ENCODE measurements around the gene LHX3.

Gene LHX3

DNA sequence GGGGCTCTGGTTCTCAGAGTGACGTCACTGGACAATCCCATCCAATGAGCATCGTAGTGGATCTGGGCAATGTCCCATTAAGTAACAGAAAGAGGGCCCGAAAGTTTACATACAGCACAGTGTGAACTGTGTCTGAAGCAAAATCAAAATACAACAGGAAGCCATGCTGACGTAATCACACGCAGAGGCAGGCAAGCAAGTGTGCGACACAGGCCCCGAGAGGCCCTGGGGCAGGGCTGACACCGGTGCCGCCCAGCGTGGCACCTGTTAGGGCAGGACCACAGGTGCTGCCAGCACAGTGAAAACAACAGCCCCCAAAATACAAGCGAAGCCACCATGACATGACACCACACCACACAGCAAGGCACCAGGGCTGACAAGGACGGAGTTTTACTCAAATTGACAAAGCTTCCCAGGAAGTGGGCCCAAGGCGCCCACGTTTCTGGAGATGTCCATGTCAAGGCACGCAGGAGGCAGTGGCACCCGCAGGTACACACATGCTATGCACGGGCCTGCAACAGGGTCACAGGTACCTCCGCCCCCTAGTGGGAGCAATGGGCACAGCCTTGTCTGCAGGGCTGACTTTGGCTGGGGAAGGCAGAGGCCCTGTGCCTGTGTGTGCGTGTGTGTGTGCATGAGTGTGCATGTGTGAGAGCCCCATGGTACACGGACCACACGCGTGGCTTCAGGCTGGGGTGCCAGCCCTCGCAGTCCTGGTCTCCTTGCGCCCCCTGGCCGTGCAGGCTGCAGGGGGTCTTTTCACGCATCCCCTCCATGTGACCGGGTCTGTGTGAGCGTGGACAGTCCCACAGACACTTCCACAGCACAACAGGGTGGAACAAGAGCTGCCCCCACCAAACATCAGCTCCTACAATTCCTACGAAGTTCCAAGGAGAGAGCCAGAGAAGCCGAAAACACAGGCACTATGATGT lies 21.1 kb upstream of the LHX3 start:
- DNase-seq = peak; percentile 71

GRCh38 chr9:136225366-136225747 lies 20.4 kb upstream of the LHX3 start:
- DNase-seq = no peak

- DNase-seq = no peak
Observed at GRCh38 chr9:136223871-136224640, 19.1 kb upstream of the LHX3 start.

DNA sequence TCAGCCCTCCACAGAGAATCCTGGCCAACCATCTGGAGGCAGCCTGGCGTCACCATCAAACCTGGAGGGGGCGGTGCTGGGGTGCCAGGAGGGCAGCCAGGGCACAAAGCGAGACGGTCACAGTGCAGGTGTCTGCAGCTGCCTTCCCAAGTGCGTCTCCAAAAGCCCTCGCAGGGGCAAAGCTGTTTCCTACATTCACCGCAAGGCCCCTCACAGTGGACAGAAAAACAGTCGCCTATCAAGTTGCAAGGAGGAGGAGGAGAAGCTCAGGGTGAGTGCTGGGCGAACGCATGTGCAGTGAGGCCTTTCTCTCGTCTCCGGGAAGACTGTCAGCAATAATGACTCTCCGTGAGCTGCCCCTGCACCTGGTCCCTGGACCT lies 18.0 kb upstream of the LHX3 start:
- DNase-seq = no peak

DNA sequence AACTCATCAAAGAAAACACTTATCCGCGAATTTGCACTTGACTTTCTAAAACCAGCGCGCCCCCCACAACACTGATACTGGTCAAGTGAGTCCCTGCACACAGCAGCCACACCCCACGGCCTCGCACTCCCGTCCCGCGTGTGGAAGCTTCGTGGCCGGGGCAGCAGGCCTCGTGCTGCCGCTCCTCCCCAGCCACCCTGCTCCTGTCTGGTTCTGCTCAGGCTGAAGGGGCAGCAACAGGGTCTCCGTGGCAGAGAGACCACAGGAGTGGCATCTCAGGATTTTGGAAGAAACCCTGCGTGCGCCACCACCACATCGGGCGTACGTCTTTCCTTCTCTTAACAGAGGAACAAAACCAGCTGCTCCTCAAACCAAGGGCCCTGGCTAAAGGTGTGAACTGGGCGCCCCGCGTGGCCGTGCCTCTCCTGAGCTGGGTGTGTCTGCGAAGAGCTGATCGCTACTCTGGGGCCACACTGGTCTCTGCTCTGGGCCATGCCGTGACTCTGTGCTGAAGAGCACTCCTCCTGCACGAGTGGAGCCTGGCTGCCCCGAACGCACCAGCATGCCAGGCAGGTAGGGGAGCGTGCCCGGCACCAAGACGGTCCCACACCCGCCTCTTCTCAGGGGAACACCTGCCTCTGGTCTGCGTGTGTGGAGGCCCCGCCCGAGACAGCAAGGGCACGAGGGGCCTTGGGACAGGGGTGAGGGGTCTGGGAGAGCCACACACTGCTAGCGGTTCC lies 17.4 kb upstream of the LHX3 start:
- DNase-seq = no peak

DNA sequence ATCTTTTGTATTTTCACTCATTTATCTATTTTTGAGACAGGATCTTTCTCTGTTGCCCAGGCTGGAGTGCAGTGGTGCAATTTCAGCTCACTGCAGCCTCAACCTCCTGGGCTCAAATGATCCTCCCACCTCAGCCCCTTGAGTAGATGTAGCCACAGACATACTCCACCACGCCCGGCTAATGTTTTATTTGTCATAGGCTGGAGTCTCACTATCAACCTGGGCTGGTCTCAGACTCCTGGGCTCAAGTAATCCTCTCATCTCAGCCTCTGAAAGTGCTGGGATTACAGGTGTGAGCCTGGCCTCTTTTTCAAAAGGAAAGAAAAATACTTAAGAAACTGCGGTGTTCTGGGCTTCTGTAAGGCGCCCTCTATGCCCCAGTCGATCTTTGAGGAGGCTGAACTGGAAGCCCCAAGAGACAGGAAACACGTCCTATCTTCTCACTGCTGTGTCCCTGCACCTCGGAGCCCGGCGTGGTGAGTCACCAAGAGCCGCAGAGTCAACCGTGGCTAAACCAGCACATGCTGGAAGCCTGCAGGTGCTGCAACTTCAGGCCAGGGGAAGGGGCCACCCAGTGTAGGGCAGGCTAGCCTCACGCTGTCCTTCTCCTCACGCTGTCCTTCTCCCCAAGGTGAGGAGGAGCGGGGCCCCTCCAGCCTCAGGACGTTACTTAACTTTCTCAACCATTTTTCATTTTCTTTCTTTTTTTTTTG lies 15.2 kb upstream of the LHX3 start:
- DNase-seq = no peak

DNA sequence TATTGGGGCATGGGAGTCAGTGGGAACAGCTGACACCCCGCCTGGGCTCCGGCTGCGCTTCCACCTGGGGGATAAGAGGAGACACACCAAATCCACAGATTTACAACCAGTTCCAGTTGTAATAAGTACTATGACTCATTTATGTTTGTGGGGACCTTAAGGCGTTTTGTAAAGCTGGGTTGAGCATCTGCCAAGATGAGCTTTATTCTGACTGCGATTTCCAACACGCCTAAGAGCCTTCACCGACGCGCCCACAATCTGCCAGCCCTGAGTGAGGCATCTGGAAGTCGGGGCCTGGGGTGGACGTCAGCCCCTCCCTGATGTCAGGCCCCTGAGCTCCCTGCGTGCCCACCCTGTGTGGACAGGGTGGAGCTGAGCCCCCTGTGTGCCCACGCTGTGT lies 14.3 kb upstream of the LHX3 start:
- DNase-seq = no peak

- DNase-seq = no peak
Observed at GRCh38 chr9:136218673-136219072, 13.7 kb upstream of the LHX3 start.

DNA sequence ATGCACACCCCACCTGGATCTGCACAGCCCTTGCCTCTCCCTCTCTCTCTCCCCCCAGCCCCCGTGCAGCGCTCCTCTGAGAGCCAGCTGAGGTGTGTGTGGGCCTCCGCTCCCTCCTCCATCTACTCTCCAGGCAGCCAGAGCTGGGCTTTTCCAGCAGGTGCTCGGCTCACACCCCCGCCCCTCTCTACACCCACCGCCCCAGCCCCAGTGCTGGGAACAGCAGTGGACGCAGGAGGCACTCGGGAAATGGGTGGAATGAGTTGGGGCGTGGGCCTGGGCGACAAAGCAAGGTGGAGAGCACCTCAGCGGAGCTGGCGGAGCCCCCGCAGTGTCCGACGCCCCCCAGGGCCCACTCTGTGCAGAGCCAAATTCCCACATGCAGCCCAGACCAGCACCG lies 13.3 kb upstream of the LHX3 start:
- DNase-seq = no peak

DNA sequence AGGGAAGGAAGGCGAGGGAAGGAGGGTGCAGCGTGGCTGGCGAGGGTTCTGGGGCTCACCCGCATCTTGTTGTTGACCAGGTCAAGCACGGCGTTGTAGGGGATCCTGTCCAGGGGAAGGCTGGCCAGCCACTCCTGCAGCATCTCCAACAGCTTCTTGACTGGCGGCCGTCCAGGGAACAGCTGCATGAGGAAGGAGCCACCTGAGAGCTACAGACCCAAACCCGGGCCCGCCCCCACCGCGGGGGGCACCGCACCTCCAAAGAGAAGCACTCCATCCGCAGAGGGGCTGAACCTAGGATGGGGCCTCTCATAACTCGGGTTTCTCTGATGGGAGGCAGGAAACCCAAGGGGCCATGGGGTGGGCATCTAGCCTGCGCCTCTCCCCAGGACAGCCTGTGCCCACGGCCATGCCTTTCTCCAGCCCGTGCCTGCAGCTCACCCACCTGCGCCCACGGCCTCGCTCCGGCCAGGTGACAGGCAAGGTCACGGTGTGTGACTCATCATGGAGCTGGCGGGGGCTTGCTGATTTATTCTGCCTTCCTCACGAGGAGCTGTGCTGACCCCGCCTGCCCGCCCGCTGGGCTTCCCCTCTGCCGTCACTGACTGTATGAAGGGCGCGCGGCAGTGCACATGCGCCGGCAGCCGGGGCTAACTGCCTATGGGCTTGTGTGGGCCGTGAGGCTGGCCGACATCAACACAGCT lies 11.8 kb upstream of the LHX3 start:
- no peak for DNase-seq

DNA sequence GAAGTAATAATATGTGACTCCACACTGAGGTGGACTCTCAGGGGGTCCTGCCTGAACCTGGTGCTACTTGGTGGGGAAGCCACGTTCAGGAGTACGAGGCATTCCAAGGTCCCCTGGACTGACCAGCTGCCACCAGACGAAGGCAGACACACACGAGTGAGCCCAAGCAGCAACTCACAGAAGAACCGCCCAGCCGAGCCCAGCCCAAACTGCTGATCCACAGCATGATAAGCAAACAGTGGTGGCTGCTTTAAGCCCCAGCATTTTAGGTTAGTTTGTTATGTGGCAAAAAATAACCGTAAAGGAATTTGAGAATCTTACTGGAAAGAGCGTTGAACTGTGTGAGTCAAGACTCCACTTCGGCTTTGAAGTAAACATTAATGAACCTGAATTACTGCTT lies 8.8 kb upstream of the LHX3 start:
- DNase-seq = no peak

- DNase-seq = no peak
Observed at GRCh38 chr9:136212345-136212950, 7.5 kb upstream of the LHX3 start.

- DNase-seq = no peak
Observed at GRCh38 chr9:136211441-136212344, 6.8 kb upstream of the LHX3 start.

- DNase-seq = no peak
Observed at GRCh38 chr9:136211006-136211405, 6.1 kb upstream of the LHX3 start.

DNA sequence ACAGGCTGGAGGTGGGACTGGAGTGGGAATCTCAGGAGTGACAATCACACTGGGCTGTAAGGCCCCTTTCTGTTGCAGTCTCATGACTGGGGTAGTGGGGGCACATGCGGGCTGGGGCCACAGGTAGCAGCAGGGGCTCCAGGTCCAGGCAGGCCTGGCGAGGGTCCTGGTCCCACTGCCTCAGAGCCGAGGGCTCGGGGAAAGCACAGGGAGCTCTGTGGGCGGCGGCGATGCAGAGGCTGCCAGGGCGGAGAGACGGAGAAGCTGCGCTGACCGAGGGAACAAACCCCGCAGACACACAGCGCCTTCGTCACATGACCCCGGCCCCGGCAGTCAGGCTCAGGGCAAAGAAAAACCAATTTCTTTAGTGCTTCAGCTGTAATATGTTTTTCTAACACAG lies 5.3 kb upstream of the LHX3 start:
- DNase-seq = no peak

DNA sequence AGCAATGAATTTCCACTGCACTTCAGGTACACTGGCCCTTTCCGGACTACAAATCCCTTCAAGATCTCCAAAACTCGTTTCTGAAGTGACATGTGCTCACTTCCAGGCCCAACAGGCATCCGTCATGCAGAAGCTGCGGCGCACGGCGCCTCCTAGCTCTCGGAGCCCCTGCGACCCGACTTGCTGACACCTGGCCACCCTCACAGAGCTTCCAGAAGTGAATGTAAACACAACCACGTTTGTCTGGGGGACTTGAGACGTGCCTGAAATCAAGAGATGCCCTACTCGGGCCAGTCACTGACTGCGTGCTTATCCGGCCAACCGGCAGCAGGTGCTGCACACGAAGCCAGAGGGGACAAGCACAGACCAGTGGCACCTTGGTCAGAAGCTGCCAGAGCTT lies 4.9 kb upstream of the LHX3 start:
- DNase-seq = no peak

GRCh38 chr9:136209232-136209631 lies 4.3 kb upstream of the LHX3 start:
- no peak for DNase-seq

GRCh38 chr9:136208675-136209074 lies 3.7 kb upstream of the LHX3 start:
- no peak for DNase-seq

- no peak for DNase-seq
Observed at GRCh38 chr9:136207616-136208015, 2.7 kb upstream of the LHX3 start.

DNA sequence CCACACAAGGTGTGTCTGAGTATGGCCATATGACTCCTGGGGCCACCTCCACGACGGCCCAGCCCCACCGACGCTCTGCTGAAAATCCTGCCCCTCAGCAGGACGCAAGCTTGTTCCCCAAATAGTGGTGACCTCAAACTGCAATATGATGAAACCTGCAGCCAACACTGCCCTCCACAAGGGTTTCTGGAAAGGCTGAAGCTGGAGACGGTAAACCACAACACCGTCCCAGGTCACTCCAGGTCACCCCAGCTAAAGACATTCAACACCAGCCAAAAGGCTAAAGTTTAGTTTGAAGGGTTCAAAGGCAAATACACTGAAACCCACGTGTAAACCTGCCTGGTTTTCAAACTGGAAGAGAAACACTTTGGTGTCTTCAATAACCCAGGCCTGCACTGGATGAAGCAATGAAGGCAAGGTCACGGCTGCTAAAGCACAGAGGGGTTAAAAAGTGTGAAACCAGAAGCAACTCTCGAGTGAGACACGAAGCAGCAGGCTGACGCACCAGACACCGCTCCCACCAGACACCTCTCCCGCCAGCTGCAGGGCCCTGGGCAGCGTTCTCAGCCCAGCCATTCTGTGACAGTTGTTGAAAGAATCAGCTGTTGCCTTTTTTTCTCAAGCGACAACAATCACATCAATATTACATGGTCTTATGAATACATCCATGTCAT lies 1.8 kb upstream of the LHX3 start:
- DNase-seq = no peak

Measured in right forelimb (tissue), 1 donor.